ENCODE results near the gene MAD1L1.

The MAD1L1 gene

DNA sequence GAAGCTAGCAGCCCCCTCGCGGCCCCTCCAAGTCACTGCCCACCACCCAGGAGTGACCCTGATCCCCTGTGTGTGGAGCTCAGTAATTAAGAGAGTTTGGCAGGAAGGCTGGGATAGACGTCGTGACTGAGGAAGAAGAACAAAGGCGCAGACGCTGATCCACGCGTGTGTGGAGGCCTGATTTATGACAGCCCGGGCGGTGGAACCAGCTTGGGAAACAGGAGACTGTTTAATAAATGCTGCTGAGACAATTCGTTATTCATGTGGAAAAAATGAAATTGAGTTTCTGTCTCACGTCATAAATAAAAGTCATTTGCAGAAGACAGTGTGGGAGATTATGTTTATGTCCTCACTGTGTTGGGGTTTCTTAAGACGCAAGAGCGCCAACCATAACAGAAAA lies 431.8 kb downstream of the MAD1L1 start:
- TF ChIP-seq, protein P1, sequence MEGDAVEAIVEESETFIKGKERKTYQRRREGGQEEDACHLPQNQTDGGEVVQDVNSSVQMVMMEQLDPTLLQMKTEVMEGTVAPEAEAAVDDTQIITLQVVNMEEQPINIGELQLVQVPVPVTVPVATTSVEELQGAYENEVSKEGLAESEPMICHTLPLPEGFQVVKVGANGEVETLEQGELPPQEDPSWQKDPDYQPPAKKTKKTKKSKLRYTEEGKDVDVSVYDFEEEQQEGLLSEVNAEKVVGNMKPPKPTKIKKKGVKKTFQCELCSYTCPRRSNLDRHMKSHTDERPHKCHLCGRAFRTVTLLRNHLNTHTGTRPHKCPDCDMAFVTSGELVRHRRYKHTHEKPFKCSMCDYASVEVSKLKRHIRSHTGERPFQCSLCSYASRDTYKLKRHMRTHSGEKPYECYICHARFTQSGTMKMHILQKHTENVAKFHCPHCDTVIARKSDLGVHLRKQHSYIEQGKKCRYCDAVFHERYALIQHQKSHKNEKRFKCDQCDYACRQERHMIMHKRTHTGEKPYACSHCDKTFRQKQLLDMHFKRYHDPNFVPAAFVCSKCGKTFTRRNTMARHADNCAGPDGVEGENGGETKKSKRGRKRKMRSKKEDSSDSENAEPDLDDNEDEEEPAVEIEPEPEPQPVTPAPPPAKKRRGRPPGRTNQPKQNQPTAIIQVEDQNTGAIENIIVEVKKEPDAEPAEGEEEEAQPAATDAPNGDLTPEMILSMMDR (IDR thresholded peaks at IDR 0.05; ENCODE audit: poor library complexity, severe bottlenecking) = no peak
- H3K36me3 ChIP-seq (ENCODE audit: low read depth) = no peaks in the 10 kb centered on the region
- no peak overlapping the region for H3K27ac ChIP-seq (ENCODE audit: poor library complexity, severe bottlenecking)
- peaks cover 3% of the 10 kb centered on the region for H3K9me3 ChIP-seq (ENCODE audit: severe bottlenecking)
- no peaks in the 10 kb centered on the region for H3K4me1 ChIP-seq (ENCODE audit: insufficient read depth, poor library complexity, severe bottlenecking)
- peaks cover 3% of the 10 kb centered on the region for H3K27me3 ChIP-seq (ENCODE audit: insufficient read depth, poor library complexity, severe bottlenecking)
- DNase-seq (ENCODE audit: low spot score) = no peak
- no peak overlapping the region for H3K4me3 ChIP-seq (ENCODE audit: severe bottlenecking)
- ATAC-seq (ENCODE audit: low read depth) = no peak

DNA sequence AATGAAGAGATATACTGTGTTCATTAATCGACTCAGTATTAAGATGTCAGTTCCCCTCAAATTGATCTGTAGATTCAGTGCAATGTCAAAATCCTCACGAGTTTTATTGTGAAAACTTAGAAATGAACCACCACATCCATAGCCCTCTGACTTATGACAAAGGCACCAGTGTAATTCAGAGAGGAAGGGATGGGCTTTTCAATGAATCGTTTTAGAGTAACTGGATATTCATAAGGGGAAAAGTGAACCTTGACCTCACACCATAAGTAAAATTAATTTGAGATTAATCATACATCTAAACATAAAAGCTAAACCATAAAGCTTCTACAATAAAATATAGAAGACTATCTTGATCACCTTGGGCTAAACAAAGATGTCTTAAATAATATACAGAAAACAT lies 434.6 kb downstream of the MAD1L1 start:
- ATAC-seq (ENCODE audit: low read depth) = no peak
- Histone ChIP-seq H3K27me3 (ENCODE audit: insufficient read depth, poor library complexity, severe bottlenecking) (peaks cover 3% of the 10 kb centered on the region), H3K36me3 (ENCODE audit: low read depth) (no peaks in the 10 kb centered on the region), H3K27ac (ENCODE audit: poor library complexity, severe bottlenecking) (no peak overlapping the region), H3K4me3 (ENCODE audit: severe bottlenecking) (no peak overlapping the region), H3K9me3 (ENCODE audit: severe bottlenecking) (peaks cover 10% of the 10 kb centered on the region), H3K4me1 (ENCODE audit: insufficient read depth, poor library complexity, severe bottlenecking) (no peaks in the 10 kb centered on the region)
- TF ChIP-seq, protein P1 (IDR thresholded peaks at IDR 0.05; ENCODE audit: poor library complexity, severe bottlenecking) = no peak
- no peak for DNase-seq (ENCODE audit: low spot score)

DNA sequence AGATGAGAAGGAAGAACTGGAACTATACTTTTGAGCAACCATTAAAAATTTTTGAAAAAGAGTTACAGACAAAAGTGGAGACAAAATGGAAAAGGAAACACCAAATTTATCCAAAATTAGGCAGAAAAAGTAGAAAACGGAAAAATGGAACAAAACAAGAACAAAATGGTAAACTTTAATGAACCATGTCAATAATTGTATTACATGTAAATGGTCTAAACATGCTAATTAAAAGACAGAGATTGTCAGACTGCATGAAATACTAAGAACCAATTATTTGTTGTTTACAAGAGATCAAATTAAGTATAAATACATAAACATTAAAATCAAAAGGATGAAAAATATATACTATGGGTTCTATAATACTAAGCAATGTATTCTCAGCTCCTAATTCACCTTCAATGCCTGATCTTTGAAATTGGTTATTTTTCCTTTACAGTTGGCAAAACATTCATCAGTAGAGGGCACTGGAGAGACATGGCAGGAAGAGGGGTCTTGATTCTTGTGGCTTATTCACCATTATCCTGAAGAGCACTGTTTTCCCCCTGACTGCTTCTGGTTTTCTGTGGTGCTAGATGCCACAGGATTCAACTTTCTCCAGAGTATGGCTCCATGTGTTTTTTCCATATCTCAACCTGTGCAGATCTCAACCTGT lies 437.7 kb downstream of the MAD1L1 start:
- H3K9me3 ChIP-seq (ENCODE audit: severe bottlenecking) = peaks cover 8% of the 10 kb centered on the region
- ATAC-seq (ENCODE audit: low read depth) (no peak), DNase-seq (ENCODE audit: low spot score) (no peak)
- H3K4me1 ChIP-seq (ENCODE audit: insufficient read depth, poor library complexity, severe bottlenecking) = no peaks in the 10 kb centered on the region
- H3K4me3 ChIP-seq (ENCODE audit: severe bottlenecking) = no peak overlapping the region
- TF ChIP-seq, protein P1 (IDR thresholded peaks at IDR 0.05; ENCODE audit: poor library complexity, severe bottlenecking) = no peak
- no peaks in the 10 kb centered on the region for H3K36me3 ChIP-seq (ENCODE audit: low read depth)
- H3K27me3 ChIP-seq (ENCODE audit: insufficient read depth, poor library complexity, severe bottlenecking) = peaks cover 3% of the 10 kb centered on the region
- no peak overlapping the region for H3K27ac ChIP-seq (ENCODE audit: poor library complexity, severe bottlenecking)

DNA sequence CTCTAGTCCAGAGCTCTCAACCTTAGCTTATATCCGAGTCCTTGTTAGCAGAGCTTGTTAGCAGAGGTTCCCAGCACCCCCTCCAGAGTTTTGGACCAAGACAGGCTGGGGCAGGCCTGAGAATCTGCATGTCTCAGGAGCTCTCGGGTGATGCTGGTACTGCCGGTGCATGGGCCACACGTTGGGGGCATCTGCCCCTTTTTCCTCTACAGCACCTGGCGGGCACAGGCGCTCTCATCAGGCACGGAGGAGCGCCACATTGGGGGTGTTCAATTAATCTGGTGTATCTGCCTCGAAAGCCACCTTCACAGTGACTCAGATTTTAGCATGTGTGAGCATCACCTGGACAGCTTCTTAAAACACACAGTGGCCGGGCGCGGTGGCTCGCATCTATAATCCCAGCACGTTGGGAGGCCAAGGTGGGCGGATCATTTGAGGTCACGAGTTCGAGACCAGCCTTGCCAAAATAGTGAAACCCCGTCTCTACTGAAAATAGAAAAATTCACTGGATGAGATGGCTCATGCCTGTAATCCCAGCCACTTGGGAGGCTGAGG lies 445.0 kb downstream of the MAD1L1 start:
- no peak for ATAC-seq (ENCODE audit: low read depth)
- DNase-seq (ENCODE audit: low spot score) = no peak
- no peak overlapping the region for H3K27ac ChIP-seq (ENCODE audit: poor library complexity, severe bottlenecking)
- H3K4me3 ChIP-seq (ENCODE audit: severe bottlenecking) = no peak overlapping the region
- H3K36me3 ChIP-seq (ENCODE audit: low read depth) = no peaks in the 10 kb centered on the region
- TF ChIP-seq, protein P1 (IDR thresholded peaks at IDR 0.05; ENCODE audit: poor library complexity, severe bottlenecking) = no peak
- H3K27me3 ChIP-seq (ENCODE audit: insufficient read depth, poor library complexity, severe bottlenecking) = no peaks in the 10 kb centered on the region
- no peaks in the 10 kb centered on the region for H3K4me1 ChIP-seq (ENCODE audit: insufficient read depth, poor library complexity, severe bottlenecking)
- H3K9me3 ChIP-seq (ENCODE audit: severe bottlenecking) = no peaks in the 10 kb centered on the region

DNA sequence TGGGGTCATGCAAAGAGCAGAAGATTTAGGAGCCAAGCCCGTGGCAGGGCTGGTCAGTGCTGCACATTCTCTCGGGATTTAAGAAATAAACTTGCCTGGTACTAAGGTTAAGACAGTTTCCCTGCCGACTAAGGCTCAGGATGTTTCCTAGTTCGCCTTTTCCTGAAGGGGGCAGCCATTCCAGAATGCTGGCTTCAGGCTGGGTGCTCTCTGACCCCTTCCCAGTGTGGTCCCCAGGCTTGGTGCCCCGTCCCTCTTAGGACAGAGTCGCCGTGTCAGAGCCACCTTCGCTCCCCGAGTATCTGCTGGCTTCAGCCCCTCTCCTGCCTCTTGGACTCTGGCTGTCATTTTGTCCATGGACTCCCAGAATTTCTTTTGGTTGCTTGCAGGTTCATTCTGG lies 445.5 kb downstream of the MAD1L1 start:
- no peaks in the 10 kb centered on the region for H3K4me1 ChIP-seq (ENCODE audit: insufficient read depth, poor library complexity, severe bottlenecking)
- H3K27ac ChIP-seq (ENCODE audit: poor library complexity, severe bottlenecking) = no peak overlapping the region
- H3K4me3 ChIP-seq (ENCODE audit: severe bottlenecking) = no peak overlapping the region
- no peak for ATAC-seq (ENCODE audit: low read depth)
- H3K9me3 ChIP-seq (ENCODE audit: severe bottlenecking) = no peaks in the 10 kb centered on the region
- DNase-seq (ENCODE audit: low spot score) = no peak
- TF ChIP-seq, protein P1 (IDR thresholded peaks at IDR 0.05; ENCODE audit: poor library complexity, severe bottlenecking) = no peak
- H3K27me3 ChIP-seq (ENCODE audit: insufficient read depth, poor library complexity, severe bottlenecking) = no peaks in the 10 kb centered on the region
- no peaks in the 10 kb centered on the region for H3K36me3 ChIP-seq (ENCODE audit: low read depth)

All from RWPE2 (cell line).